ENCODE data around the gene AMER3.
"Not testable (repeated sequence)": the region's sequence is repeated elsewhere in the genome, so short reads cannot be mapped to it uniquely, and the experiment has no call there.

AMER3 gene, protein sequence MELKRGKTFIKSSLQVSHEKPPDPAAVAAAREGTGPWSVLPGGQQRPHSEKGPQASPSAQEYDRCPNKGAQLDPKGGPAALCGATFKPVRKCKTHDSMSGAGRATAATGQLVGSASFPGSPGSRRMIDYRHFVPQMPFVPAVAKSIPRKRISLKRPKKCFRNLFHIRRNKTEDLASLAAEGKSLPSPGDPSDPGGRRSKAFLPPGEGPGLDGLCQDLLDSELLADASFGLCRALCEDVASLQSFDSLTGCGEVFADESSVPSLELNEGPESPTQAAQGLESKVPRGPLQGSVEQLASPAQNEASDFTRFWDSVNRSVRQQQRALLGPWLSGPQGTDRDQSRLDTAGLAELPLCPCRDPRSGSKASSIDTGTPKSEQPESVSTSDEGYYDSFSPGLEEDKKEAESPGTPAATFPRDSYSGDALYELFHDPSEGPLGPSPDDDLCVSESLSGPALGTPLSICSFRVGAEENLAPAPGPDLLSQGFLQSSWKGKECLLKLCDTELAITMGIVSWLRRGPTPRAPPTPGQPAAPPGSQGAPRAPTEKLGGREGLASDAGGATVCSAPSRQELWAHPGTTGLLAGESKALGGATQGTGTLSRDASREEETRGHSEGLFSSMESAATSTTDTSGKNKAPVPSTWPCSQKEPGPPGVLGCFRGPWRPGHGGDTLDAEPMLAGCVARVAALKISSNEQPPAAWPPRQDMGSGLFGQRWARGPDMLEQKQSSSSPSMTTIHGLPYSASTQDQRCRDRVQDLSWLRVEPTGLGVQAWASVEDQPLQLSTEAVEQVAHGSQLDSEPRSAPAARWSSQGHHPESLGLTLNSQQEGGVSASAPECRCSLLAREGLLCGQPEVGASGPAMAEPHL

DNA sequence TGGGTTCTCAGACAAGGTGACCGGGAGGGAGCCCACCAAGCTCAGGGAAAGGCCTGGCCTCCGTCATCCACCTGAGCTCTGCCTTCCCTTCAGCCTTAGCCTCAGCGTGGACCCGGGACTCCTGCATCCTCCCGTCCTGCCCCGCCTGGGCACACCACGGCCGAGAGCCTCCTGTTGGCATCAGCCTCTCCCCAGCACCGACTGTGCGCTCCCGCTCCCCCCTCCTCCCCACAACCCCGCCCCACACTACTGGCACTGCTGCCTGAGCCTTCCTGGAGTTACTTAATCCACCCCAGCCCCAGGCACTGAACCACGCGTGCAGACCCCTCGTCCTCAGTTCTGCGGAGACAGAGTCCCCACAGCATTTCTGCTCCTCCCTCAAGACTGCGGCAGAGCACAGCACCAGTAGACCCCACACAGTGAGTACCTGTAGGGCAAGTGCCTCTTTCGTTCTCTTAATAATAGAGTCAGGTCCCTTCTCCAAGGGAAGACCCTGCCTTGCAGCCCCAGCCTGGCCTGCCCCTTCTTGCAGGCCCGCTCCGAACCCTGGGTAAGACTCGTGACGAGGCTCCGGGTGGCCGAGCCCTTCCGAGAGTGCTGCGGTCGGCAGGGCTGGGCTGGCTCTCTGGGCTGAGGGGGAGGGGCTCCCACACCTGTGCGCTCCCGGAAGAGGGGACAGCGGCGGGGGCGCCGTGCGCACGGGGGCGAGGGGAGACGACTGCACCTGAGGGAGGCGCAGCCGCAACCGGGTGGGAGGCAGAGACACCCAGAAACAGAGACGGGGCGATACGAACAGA, at the start of gene AMER3:
Gene AMER3 (plus strand): TSS at position 285 of the 797 bp plus-strand sequence. CDS start 6,533 bp downstream, outside the sequence.
- DNase-seq, result no peak

DNA sequence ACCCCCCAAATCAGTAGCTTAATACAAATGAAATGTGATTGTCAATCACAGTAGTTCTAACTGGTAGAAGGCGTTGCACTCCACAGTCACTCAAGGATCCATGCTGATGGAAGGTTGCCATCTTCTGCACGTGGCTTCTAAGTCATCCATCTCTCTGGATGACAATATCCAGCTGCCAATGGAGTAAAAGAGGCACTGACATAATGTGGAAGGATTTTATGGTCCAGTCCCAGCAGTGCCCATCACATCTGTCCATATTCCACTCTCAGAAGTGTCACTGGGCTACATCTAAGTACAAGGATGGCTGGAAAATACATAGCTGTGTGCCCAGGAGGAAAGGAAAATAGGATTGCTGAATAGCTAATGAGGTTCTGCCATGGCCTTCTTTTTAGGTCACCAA, 40.5 kb upstream of the AMER3 start:
- DNase-seq, result not testable (repeated sequence)

DNA sequence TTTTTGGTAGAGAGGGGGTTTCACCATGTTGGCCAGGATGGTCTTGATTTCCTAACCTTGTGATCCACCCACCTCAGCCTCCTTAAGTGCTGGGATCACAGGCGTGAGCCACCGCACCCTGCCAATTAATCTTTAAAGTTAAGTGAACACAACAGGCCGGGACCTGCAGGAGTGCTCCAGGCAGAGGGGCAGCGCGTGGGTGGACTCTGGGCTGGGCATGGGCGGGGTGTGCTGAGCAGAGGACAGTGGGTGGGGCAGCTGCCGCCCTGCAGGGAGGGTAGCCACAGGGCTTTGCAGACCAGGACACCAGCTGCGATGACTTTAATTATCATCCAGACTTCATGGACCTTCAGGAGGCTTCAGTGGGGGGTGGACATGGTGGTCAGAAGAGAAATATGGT, 35.3 kb upstream of the AMER3 start:
- DNase-seq, result no peak

DNA sequence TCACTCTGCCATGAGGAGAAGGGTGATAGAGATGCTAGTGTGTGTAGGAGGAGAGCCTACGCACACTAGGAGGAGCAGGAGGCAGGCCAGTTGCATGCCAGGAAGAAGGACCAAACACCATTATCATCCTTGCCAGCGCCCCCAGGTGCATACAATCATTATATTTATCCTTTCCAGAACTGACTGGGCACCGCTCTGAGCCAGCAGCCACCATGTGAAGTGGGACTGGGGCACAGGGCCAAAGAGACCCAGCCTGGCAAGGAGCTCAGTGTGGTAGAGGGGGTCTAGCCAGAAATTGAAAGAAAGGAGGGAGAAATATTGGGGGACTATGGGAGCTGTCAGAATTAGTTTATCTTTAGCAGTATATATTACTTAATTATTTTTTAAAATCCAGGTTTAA, 34.8 kb upstream of the AMER3 start:
- DNase-seq, result no peak

- DNase-seq, result no peak
These were observed 30.9 kb upstream of the AMER3 start for GRCh38 chr2:130724455-130724854.

GRCh38 chr2:130726614-130727180, 28.6 kb upstream of the AMER3 start:
- DNase-seq, result no peak

DNA sequence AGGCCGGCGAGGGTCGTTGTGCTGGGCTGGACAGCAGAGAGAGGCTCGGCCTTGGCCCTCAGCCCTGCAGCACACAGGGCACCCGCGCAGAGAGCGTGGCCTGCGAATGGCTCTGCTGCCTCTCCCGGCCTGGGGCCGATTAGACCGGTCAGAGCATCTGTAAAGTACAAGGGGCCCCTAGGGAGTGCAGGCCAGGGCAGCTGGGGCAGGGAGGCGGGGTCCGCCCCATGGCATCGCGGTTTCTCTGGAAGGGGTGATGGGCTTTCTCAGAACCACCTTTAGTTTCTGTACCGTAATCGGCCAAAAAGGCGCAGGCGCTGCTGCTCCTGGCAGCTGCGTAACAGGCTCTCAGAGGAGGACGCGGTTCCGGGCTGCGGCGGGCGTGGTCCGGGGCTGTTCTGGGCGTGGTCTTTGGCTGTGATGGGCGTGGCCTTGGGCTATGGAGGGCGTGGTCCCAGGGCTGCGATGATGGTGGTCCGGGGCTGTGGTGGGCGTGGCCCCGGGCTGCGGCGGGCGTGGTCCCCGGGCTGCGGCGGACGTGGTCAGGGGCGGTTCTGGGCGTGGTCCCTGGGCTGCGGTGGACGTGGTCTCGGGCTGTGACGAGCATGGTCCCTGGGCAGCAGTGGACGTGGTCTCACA, 27.9 kb upstream of the AMER3 start:
- DNase-seq, result peak; percentile 73

GRCh38 chr2:130728007-130728454, 27.3 kb upstream of the AMER3 start:
- no peak for DNase-seq

DNA sequence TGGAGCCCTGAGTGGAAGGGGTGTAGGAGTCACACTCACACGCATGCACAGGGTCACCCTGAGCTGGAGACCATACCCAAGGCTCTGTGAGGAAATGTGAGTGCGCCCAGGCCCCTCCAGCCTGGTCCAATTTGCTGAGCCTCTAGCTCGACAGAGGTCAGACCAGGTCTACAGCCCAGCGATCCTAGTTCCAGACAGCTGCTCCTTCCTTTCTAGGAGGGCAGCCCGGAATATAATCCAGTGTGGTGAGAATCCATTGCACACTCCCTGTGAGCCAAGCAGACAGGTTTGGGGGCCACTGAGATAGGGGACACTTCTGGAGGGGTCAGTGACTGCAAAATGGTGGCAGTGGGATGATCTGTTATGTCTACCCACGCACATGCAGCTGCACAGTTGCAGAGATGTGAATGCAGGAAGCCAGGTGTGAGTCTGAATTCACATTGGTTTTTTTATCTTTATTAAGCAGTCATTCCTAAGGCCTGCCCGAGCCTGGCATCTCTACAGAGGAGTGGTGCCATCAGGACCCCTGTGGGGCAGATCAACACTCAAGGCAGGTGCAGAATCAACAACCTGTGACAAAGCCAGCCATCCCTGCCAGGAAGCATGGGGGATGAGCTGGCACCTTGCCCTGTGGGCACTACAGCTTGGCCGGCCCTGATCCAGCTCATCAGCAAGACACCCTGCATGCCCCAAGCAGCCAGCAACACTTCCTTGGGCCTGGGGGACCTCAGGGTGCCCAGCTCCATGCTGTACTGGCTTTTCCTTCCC, 26.6 kb upstream of the AMER3 start, which contains the start of gene GPR148:
Gene GPR148 (plus strand): TSS at position 522 of the 768 bp plus-strand sequence. CDS start 82 bp downstream, at position 604.
- peak; percentile 50 for DNase-seq

DNA sequence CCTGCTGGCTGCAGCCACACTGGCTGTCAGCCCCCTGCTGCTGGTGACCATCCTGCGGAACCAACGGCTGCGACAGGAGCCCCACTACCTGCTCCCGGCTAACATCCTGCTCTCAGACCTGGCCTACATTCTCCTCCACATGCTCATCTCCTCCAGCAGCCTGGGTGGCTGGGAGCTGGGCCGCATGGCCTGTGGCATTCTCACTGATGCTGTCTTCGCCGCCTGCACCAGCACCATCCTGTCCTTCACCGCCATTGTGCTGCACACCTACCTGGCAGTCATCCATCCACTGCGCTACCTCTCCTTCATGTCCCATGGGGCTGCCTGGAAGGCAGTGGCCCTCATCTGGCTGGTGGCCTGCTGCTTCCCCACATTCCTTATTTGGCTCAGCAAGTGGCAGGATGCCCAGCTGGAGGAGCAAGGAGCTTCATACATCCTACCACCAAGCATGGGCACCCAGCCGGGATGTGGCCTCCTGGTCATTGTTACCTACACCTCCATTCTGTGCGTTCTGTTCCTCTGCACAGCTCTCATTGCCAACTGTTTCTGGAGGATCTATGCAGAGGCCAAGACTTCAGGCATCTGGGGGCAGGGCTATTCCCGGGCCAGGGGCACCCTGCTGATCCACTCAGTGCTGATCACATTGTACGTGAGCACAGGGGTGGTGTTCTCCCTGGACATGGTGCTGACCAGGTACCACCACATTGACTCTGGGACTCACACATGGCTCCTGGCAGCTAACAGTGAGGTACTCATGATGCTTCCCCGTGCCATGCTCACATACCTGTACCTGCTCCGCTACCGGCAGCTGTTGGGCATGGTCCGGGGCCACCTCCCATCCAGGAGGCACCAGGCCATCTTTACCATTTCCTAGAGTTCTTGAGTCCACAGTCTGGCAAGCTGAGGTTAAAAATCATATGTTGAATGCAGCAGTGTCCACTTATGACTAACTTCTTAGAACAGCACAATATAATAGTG, 25.7 kb upstream of the AMER3 start:
- no peak for DNase-seq

GRCh38 chr2:130732257-130732656, 23.1 kb upstream of the AMER3 start:
- DNase-seq, result not testable (repeated sequence)

DNA sequence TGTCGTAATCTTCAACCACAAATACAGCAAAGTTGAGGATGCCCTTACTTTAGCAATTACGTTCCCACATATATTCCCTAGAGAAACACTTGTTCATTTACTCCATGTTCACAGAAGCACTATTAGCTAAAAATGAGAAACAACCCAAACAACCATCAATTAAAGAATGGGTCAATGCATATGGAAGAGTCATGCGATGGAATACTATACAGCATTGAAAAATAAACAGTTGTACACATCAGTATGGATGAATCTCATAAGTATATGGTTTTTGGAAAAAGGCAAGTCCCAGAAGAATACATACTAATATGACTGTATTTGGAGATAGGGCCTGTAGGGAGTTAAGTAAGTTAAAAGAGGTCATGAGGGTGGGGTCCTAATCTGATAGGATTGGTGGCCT, 20.1 kb upstream of the AMER3 start:
- DNase-seq, result no peak

GRCh38 chr2:130736487-130736886, 18.9 kb upstream of the AMER3 start:
- no peak for DNase-seq

DNA sequence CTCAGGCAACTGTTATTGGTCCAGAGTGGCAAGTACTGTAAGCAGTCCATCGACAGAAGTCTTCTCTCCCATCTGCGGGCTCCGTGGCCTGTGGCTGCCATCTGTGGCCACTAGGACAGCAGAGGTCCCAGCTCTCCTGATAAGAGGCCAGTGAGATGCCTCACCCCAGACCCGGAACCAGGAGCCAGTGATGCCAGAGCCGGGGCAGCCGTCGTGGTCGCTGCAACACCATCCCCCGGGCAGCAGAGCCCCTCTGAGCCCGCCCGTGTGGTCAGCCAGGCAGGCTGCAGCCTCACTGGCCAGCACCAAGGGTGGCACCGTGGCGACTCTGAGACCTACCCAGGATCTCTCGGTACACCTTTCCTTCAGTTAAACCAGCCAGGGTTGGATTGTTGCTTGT, 17.7 kb upstream of the AMER3 start:
- no peak for DNase-seq

GRCh38 chr2:130740671-130741070, 14.7 kb upstream of the AMER3 start:
- DNase-seq, result no peak

GRCh38 chr2:130743278-130743677, 12.1 kb upstream of the AMER3 start:
- DNase-seq, result no peak

DNA sequence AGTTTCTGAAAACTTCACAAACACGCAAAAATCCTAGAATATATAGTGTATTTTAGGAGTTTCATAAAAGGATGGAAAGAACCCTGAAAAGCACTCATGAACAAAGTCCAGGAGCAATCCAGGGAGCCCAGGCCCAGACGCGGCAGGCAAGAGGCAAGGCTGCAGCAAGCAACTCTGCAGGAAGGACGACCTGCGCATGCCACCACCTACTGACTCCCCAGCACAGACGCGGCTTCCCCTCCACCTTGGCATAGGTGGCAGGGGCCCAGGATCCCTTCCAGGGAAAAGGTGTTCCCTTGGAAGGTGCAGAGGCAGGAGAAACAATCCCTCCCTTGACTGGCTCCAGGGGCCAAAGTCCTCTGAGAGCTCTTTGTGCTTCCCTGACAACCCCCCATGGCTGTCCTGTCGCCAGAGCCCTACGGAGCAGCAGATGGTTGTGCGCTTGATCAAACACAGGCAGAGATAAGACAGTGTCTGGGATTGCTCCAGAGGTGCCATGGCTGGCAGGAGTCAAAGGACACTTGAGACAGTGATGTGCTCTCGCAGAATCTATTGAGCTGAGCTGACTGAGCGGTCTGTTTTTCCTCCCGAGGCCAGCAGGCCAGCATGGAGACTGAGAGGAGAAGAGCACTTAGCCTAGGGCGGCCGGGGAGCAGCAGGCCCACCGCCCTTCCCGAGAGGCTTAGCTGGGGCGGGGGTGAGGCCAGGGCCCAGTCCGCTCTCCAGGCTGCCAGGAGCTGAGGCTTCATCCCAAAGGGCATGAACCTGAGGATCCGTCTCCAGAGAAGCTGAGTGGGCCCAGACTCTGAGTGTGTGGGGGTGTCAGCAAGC, 10.8 kb upstream of the AMER3 start:
- DNase-seq, result no peak

DNA sequence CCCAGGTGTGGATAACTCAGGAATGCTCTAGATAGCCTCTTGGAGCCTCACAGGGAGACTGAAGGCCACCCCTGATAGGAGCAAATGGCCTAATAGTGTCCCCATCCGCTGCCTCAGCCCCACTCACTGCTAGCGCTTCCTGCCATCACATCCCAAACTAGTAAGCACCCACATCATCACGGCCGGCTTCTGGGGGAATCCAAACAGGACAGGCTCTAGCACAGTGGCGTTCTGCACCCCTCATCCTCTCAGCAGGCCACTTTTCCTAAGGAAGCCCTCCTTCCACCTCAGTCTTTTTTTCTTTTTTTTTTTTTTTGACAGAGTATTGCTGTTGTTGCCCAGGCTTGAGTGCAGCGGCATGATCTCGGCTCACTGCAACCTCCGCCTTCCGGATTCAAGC, 6.3 kb upstream of the AMER3 start:
- no peak for DNase-seq

DNA sequence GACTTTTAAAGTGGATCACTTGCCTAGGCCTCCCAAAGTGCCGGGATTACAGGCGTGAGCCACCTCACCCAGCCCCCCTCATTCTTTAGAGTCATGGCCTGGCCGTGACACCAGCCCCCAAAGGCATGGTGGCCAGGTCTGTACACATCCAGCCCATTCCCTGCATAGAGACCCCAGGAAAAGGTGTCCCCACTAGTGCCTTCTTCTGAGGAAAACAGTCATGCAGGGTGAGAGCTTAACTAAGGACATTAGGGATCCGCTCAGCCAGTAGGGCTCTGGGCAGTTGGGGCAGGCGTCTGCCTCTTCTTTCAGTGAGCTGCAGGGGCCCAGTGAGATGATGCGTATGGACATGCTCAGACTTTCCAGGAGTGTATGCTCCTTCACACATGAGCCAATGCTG, 5.7 kb upstream of the AMER3 start:
- no peak for DNase-seq
